ENCODE results near the gene ATP1B4. TPM values are rescaled to one million over a fixed set of nuclear protein-coding genes. Genes with fewer than 3 reads are reported as not detected.

Gene ATP1B4
- total RNA-seq, 1 donor from 2014 or later, result not detected

GRCh38 chrX:120429776-120430540 is 68.1 kb downstream of the ATP1B4 start:
- no peak overlapping the region for H3K27ac ChIP-seq
- H3K9me3 ChIP-seq, result no peaks in the 10 kb centered on the region
- H3K4me3 ChIP-seq, result no peak overlapping the region
- no peak for TF ChIP-seq CTCF (IDR thresholded peaks at IDR 0.05)
- H3K27me3 ChIP-seq, result no peaks in the 10 kb centered on the region
- intact Hi-C loops (cut with DNase I), result no loop called here
- H3K36me3 ChIP-seq, result no peaks in the 10 kb centered on the region
- DNase-seq (no peak), ATAC-seq (no peak)
- peaks cover 5% of the 10 kb centered on the region for H3K4me1 ChIP-seq

Other genes with a start within 250 kb of the ATP1B4 start
- gene RHOXF1, start 246.2 kb upstream of the ATP1B4 start, total RNA-seq, result 0.72 TPM
- gene RHOXF2, start 203.5 kb upstream of the ATP1B4 start, total RNA-seq, result not detected
- 15.3 TPM for gene ZBTB33, start 111.3 kb upstream of the ATP1B4 start, total RNA-seq
- 1.5 TPM for gene TMEM255A, start 50.6 kb upstream of the ATP1B4 start, total RNA-seq
- 138 TPM for gene LAMP2, start 107.2 kb downstream of the ATP1B4 start, total RNA-seq
- gene CUL4B, start 198.9 kb downstream of the ATP1B4 start, total RNA-seq, result 38.6 TPM
- 28.4 TPM for gene MCTS1, start 242.0 kb downstream of the ATP1B4 start, total RNA-seq

Data from upper lobe of right lung (tissue), 1 donor.